Urothelium cell line (cell line): Measurements from ENCODE around the gene RBAK.
A peak's percentile ranks its signal among the peaks of the same experiment; 100 is the strongest.
"Not testable (repeated sequence)": the region's sequence is repeated elsewhere in the genome, so short reads cannot be mapped to it uniquely, and the experiment has no call there.

Experiments
- DNase-seq: peaks from one replicate; pipeline ENCODE4 v3.0.0; 2011; ENCODE audit warnings: low spot score, mixed read lengths
- FAIRE-seq: peaks from 2 replicates; lab custom pipeline; 2011; peaks lifted over from hg19 to GRCh38; lab: Jason Lieb, UNC

RBAK gene

DNA sequence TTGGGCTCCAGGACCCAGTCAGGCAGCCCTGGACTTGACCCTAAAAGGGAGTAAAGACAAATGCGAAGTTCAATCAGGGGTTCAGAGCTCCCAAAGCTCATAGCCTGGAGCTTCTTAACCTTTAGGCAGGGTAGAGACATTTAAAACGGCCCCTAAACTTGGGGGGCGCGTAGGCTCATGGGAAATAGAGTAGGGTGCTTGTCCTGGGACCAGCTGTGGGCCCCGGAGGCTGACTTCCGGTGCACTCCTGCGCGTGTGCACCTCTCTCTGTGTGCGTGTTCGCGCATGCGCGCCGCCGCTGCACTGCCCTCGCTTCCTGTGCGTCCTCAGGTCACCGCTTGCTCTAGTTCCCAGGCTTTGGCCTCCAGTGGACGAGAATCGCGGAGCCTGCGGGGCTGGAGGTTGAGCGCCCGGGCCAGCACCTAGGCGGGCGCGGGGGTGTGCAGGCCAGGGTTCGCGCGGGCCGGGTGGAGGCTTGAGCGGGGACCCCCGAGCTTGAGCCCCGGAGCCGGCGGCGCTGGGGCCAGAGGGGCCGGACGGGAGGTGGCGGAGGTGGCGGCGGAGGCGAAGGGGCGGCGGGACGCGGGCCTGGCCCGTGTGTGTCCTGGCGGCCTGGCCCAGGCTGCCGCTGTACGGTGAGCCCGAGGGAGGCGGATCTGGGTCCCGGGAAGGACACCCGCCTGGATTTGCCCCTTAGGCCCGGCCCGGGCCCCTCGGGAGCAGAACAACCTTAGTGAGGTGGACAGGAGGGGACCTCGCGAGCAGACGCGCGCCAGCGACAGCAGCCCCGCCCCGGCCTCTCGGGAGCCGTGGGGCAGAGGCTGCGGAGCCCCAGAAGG is at the start of gene RBAK:
TSS of gene RBAK (plus strand) at position 303 of the 839 bp plus-strand sequence. CDS start 2,217 bp downstream, outside the sequence.
- DNase-seq (peak; percentile 99), FAIRE-seq (peak; percentile 97)

DNA sequence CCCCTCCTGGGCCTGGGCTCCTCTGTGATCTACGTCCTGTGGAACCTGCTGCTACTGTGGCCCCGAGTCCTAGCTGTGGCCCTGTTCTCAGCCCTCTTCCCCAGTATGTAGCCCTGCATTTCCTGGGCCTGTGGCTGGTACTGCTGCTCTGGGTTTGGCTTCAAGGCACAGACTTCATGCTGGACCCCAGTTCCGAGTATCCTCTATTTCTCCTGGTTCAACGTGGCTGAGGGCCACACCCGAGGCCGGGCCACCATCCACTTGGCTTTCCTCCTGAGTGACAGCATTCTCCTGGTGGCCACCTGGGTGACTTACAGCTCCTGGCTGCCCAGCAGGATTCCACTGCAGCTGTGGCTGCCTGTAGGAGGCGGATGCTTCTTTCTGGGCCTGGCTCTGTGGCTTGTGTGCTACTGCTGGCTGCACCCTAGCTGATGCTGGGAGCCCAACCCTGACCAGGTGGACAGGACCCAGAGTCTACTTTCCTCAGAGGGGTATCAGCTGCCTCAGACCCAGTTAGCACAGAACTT is 48.9 kb upstream of the RBAK start:
- DNase-seq: no peak

DNA sequence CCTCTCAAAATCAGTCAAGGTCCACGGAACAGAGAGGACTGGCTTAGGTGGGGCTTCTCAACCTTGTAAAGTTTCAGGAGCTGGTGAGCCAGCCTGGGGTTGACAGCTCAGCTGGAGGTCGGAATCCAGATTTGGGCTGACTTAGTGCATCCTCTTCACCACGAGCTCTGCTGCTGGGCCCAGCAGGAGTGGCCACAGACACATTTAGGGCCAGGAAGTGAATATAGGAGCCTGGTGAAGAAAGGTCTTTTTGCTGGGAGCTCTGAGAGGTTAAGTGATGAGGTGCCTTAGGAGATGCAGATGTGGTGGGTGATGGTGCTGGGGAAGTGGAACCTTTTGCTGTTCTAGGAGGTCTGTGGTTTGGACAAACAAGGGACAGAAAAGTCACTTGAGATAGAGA is 47.4 kb upstream of the RBAK start:
- DNase-seq (no peak), FAIRE-seq (no peak)

More for the DNA sequence above, 48.9 kb upstream of the RBAK start:
- FAIRE-seq: peak; percentile 83

DNA sequence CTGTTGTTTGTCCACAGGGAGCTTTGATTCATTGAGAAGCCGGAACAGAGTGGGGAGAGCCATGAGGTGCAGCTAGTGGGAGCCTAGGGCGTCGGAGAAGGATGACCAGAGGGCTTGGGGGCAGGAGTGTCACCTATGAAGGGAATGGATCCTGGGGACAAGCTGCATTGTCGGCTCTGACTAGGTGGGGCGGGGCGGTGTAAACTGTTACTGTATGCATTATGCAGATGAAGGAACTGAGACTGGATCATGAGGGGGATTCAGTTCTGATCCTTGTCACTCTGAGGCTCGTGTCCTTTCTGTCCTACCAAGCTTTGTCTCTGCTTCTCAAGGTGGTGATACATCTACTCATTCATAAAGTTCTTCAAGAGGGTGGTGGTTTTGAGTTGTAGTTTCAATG is 46.8 kb upstream of the RBAK start:
- DNase-seq: no peak
- FAIRE-seq: no peak

DNA sequence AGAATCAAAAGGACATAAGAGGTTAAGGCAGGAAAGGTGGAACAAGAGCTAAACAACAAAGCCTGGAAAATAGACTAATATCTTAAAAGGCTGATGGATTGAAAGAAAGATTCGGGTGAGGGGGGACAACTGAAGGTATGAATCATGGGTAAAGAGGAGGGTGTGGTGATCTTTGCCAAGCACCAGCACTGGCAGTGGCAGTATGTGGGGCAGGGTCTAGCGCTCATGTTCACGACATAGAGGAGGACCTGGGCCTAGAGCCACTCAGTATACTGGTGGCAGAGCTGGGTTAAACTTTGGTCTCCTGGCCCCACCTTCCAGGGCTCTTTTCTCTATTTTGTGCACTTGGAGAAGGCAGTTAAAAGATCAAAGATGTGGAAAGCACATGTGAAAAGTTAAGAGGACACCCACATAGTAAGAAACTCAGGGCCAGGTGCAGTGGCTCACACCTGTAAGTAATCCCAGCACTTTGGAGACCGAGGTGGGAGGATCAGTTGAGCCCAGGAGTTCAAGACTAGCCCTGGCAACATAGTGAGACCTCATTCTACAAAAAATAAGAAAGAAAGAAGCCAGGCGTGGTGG is 46.2 kb upstream of the RBAK start:
- DNase-seq (no peak), FAIRE-seq (no peak)

DNA sequence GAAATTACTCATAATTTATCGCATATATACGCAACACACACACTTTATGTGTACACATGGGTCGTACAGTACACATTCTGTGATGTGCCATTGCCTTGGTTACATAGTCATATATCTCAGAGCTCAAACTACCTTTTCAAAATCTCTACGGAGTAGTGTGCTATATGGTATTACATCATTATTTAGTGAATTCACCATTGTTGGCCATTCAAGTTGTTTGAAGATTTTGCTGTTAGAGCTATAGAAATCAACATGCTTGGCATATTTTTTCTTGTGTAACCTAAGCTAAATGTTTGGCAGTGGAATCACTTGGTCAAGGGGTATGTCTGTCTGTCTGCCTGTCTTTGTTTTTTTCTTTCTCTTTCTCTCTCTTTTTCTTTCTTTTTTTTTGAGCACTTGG is 44.7 kb upstream of the RBAK start:
- peak; percentile 79 for FAIRE-seq

DNA sequence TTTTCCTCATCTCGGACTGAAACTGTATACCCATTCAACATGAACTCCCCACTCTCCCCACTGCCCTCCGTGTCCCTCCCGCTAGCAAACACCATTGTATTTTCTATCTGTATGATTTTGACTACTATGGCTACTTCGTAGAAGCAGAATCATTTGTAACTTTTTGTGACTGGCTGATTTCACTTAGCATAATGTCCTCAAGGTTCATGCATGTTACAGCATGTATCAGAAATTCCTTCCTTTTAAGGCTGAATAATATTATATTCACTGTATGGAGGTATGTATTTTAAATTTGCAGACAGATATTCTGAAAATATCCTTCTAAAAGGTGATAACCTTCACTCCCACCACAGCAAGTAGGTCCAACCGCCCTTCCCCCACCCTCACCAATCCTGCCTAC is 43.7 kb upstream of the RBAK start:
- peak; percentile 32 for FAIRE-seq

More for the DNA sequence above, 44.7 kb upstream of the RBAK start:
- DNase-seq: no peak

DNA sequence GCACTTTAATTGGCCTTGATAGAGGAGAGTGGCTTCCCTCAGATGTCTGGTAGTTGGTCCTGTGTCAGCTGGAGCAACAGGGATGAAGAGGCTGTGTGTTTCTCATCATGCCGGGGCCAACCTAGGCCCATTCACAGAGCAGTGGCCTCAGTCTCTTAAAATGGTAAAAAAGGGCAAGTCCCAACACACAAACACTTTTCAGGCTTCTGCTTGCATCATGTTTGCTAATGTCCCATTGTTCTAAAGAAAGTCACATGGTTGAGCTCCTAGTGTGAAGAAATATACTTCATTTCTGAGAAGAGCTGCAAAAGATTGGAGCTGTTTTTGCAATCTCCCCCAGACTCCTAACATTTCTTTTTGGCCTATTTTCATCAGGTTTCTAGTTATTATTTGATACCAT is 40.6 kb upstream of the RBAK start:
- no peak for FAIRE-seq
- no peak for DNase-seq

More for the DNA sequence above, 43.7 kb upstream of the RBAK start:
- no peak for DNase-seq

DNA sequence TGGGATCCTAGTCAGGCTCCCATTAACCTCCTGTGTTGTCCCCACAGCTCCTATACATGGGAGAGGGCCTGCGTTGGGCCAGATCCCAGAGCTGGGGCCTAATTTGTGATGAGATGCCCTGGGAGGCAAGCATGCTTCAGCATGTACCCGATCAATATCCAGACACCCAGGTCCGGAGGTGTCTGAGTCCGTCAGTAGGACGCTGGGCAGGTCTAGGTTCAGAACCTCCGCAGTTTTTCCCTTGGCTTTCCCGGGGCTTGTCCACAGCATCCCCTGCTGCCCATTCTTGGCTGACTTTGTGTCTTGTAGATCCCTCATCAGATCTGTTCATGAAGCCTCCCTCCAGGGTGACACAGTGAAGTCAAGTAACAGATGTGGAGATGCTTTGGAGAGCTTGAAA is 32.7 kb upstream of the RBAK start:
- peak; percentile 95 for FAIRE-seq
- DNase-seq: no peak

DNA sequence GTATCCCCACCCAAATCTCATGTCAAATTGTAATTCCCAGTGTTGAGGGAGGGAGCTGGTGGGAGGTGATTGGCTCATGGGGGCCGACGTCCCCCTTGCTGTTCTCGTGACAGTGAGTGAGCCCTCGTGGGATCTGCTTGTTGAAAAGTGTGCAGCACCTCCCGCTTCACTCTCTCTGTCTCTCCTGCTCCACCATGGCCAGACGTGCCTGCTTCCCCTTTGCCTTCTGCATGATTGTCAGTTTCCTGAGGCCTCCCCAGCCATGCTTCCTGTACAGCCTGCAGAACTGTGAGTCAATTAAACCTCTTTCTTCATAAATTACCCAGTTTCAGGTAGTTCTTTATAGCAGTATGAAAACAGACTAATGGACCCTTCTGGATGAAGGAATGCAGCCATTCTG is 29.7 kb upstream of the RBAK start:
- FAIRE-seq, DNase-seq: not testable (repeated sequence)

DNA sequence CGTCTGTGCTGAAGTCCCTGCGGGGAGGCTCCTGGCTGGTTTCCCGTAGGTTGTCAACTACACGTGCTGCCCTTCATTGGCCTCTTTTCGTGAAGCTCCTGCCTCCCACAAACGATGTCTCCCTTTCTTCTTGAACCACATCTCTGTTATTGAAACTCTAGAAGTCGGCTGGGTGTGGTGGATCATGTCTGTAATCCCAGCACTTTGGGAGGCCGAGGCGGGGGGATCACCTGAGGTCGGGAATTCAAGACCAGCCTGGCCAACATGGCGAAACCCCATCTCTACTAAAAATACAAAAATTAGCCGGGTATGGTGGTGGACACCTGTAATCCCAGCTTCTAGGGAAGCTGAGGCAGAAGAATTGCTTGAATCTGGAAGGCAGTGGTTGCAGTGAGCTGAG is 28.0 kb upstream of the RBAK start:
- not testable (repeated sequence) for DNase-seq, FAIRE-seq

DNA sequence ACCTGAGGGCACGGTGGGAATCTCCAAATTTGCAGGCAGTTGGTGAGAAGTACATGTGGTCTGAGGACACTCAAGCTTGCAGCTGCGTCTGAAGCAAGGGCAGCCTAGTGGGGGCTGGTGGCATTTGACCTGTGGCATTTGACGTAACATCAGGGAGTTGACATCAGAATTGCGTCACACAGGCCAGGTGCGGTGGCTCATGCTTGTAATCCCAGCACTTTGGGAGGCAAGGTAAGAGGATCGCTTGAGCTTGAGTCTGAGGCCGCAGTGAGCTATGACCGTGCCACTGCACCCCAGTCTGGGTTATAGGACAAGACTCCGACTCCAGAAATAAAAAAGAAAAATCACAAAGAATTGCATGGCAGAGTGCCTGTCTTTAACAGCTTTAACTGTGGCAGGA is 25.6 kb upstream of the RBAK start:
- DNase-seq (no peak), FAIRE-seq (peak; percentile 50)

DNA sequence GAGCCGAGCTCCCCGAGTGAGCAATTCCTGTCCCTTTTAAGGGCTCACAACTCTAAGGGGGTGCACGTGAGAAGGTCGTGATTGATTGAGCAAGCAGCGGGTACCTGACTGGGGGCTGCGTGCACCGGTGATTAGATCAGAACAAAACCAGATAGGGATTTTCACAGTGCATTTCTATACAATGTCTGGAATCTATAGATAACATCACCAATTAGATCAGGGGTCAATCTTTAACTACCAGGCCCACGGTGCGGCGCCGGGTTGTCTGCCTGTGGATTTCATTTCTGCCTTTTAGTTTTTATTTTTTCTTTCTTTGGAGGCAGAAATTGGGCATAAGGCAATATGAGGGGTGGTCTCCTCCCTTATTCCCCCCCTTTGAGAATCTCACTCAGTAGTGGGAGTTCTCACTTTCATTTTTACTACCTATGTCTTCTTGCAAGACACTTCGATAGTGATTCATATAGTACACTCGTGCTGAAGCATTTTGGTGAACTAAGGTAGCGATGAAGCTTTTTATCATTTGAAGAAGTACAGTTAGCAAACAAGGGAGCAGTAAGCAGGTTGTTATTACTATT is 24.6 kb upstream of the RBAK start:
- not testable (repeated sequence) for DNase-seq, FAIRE-seq

DNA sequence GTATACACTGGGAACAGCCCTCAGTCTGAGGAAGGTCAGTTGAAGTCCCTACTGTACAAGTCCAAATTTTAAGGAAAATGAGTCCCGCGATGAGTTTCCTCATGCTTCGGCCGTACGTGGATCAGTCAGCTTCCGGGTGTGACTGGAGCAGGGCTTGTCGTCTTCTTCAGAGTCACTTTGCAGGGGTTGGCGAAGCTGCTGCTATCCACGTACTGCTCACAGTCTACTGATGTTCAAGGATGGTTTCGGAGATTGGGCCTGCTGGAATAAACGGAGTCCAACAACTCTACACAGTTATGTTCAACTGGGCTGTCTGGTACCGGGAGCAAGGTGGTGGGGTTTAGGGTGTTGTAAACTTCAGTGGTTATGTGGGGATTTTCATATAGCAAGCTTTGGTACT is 22.0 kb upstream of the RBAK start:
- not testable (repeated sequence) for DNase-seq, FAIRE-seq

DNA sequence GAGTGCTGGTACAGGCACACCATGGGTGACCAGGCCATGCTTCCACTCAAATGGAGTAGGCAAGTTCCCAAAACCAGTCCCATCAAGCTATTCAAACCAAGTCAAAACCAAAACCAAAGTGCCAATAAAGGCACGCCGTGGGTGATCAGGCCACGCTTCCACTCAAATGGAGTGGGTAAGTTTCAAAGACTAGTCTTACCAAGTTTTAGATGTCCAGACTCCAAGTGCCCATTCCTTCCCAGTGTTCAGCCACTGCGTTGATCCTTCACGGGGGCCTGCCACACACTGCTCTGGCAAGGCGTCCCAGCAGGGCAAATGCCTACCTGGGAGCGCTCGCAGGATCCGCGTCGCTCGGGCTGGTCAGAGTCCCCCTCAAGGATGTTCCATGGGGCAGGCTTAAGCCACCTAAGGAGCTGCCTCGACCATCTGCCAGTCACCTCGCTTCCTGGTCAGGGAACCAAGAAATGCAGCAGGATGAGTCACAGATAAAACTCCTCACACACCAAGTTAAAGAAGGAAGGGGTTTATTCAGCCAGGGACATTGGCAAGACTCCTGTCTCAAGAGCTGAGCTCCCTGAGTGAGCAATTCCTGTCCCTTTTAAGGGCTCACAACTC is 17.8 kb upstream of the RBAK start:
- DNase-seq, FAIRE-seq: not testable (repeated sequence)

DNA sequence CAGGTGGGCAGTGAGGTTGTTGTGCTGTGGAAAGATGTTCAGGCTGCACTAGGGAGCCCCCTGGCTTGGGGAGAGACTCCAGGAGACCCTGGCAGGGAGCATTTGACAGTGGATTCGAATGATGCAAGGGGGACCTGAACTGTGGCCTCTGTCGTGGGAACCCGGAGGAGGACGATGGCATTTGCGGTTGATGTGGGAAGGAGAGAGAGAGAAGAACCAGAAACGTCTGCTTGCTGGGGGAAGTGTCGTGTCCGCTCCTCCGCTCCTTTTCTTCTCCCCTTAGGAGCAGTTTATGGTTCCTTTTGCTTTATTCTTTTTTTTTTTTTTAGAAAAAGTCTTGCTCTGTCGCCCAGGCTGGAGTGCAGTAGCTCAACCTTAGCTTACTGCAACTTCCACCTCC is 12.5 kb upstream of the RBAK start:
- FAIRE-seq, DNase-seq: not testable (repeated sequence)

DNA sequence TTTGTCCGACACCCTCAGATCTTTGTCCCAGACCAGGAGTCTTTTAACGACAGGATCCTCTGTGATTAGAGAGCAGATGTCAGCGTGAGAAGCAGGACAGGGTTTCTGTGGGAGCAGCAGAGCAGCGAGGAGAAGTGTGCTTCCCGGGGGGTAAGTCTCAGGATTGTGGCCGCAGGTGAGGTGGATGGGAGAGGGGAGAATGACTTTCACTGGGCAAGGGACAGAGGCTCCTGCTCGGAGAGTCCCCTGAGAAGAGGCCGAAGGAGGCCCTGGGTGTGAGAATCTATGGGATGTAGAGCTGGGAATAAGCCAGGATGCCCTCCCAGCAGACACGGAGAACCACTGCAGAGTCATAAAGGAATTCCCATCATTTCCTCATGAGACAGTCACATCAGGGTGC is 10.4 kb upstream of the RBAK start:
- DNase-seq (no peak), FAIRE-seq (no peak)

DNA sequence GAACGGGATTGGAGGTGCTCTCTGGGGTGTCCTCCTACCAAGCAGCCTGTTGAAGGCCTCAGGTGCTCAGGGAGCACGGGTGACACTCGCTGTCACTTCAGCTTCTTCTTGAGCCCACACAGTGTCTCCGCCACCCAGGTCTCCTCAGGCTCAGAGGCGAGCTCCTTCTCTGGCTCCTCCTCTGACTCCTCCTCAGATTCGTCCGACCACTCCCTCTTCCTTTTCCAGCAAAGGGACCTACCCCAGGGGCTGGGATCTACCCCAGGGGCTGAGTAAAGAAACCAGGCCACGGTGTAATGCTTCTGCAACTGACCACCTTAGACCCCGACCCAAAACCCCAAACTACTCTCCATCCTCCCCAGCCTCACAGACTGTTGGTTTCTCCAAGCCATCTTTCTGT is 9.2 kb upstream of the RBAK start:
- FAIRE-seq (peak; percentile 61), DNase-seq (no peak)

DNA sequence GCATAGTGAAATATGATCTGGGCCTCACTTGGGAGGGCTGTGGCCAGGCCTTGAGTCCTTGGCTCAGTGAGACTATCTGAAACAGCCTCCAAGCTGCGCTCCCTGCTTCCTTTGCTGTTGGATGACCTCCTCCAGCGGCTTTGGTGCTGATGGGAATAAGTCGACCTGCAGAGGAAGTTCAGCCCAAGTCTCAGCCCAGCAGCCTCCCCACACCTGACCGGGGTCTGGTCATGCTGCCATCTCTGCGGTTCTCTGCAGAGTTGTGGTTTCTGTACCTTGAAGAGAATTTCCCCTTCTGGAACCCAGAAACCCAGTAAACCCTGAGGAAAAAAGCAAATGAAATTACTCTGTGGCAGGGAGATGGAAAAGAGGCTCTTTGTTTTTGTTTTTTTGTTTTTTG is 4.6 kb upstream of the RBAK start:
- no peak for DNase-seq
- FAIRE-seq: peak; percentile 17

DNA sequence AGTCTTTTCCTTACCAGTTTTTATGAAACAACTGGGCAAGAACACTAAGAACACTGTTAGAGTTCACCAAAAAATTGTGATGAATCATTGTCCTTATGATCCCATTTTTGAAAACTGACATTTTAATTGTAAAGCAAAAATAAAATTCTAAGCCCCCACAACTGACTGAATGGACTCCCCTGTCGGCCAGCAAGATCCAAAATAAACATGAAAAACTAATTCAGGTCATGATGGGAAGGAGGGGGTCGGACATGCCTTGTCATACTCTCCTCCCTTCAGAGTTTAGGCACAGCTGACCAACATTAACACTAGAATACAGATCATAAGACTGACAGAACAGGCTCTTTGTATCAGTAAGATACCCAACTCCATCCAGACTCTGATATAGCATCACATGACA is 2.0 kb upstream of the RBAK start:
- peak; percentile 66 for FAIRE-seq

DNA sequence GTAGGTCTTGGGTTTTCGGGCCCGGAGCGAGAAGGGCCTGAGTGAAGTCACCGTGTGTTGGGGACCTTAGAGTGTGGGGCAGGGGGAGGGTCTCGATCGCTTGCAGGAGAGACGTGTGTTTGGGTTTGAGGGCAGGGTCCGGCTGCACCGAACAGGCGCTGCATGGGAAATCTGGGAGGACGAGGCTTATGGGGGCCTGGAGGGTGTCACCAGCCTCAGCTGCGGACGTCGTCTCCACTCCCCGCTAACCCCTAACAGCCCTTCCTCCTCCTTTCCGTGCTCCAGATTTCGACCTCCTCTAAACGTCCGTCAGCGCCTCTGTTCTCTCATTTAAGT is 705 bp downstream of the RBAK start:
- not testable (repeated sequence) for FAIRE-seq, DNase-seq

More for the DNA sequence above, 2.0 kb upstream of the RBAK start:
- no peak for DNase-seq
